ENCODE measurements around the gene RNF112. TPM values are rescaled to one million over a fixed set of nuclear protein-coding genes. Genes with fewer than 3 reads are reported as not detected.
"Not testable (repeated sequence)": the region's sequence is repeated elsewhere in the genome, so short reads cannot be mapped to it uniquely, and the experiment has no call there.

Gene RNF112
- total RNA-seq, 2 experiments from 2014 or later: 1.4 to 1.5 TPM

DNA sequence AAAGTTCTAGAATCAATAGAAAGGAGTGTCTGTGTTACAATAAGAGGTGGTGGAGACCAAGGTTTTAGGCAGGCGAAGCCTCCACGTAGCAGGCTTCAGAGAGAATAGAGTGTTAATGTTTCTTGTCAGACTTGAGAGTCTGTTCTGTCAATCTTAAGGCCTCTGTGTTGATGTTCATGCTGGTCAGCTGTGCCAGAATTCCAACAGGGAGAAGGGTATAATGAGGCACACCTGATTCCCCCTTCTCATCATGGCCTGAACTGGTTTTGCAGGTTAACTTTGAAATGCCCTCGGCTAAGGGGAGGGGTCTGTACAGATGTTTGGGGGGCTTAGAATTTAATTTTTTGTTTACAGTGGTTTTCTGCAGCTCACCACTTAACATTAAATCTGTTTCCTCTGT lies 46.0 kb downstream of the RNF112 start:
- Mint-ChIP-seq H3K4me1 (ENCODE audit: low read depth) (peaks cover 32% of the 10 kb centered on the region), H3K27ac (no peak overlapping the region), H3K4me3 (no peak overlapping the region), H3K36me3 (ENCODE audit: low read depth) (no peaks in the 10 kb centered on the region), H3K9me3 (no peaks in the 10 kb centered on the region), H3K27me3 (peaks cover 5% of the 10 kb centered on the region)
- ChIA-PET CTCF (no interaction called here), POLR2A (no interaction called here)
- TF ChIP-seq, protein P1, sequence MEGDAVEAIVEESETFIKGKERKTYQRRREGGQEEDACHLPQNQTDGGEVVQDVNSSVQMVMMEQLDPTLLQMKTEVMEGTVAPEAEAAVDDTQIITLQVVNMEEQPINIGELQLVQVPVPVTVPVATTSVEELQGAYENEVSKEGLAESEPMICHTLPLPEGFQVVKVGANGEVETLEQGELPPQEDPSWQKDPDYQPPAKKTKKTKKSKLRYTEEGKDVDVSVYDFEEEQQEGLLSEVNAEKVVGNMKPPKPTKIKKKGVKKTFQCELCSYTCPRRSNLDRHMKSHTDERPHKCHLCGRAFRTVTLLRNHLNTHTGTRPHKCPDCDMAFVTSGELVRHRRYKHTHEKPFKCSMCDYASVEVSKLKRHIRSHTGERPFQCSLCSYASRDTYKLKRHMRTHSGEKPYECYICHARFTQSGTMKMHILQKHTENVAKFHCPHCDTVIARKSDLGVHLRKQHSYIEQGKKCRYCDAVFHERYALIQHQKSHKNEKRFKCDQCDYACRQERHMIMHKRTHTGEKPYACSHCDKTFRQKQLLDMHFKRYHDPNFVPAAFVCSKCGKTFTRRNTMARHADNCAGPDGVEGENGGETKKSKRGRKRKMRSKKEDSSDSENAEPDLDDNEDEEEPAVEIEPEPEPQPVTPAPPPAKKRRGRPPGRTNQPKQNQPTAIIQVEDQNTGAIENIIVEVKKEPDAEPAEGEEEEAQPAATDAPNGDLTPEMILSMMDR (IDR thresholded peaks at IDR 0.05): no peak
- intact Hi-C loops (cut with DNase I, micrococcal nuclease): no loop called here
- H3K4me1 ChIP-seq (ENCODE audit: insufficient read depth, low read length): peaks cover 14% of the 10 kb centered on the region
- no peaks in the 10 kb centered on the region for H3K27me3 ChIP-seq (ENCODE audit: control insufficient read depth in 1 of 2, insufficient read depth in 2 of 2, low read length in 2 of 2)
- H3K9me3 ChIP-seq (ENCODE audit: control insufficient read depth in 1 of 2, insufficient read depth in 1 of 2, low read length in 2 of 2): no peaks in the 10 kb centered on the region
- no peak for DNase-seq
- H3K4me3 ChIP-seq (ENCODE audit: low read length): no peak overlapping the region
- ATAC-seq (ENCODE audit: poor library complexity): no peak
- no peak overlapping the region for H3K27ac ChIP-seq (ENCODE audit: low read depth in 1 of 2, low read length in 2 of 2)
- H3K36me3 ChIP-seq (ENCODE audit: insufficient read depth, low read length): no peaks in the 10 kb centered on the region

DNA sequence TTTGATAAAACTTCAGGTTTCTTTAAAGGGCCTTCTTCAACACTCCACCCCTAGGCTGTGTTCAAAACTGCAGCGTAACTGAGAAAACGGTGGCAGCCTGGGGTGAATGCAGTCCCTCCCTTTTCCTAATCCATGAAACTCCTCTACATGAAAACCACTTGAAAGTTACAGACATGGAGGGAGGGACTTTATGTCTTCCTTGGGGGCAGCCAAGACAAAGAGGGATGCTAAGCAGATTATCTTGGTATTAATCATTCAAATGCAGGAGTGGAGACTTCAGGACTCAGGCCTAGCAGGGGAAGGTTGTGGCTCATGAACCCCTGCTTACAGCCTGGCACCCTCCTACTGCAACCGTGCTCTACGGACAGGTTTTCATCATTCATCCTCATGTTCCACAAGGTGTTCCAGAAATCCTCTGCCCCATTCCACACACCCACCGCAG lies 46.8 kb downstream of the RNF112 start:
- Histone ChIP-seq H3K9me3 (ENCODE audit: control insufficient read depth in 1 of 2, insufficient read depth in 1 of 2, low read length in 2 of 2) (no peaks in the 10 kb centered on the region), H3K4me1 (ENCODE audit: insufficient read depth, low read length) (peaks cover 21% of the 10 kb centered on the region), H3K27me3 (ENCODE audit: control insufficient read depth in 1 of 2, insufficient read depth in 2 of 2, low read length in 2 of 2) (no peaks in the 10 kb centered on the region), H3K36me3 (ENCODE audit: insufficient read depth, low read length) (no peaks in the 10 kb centered on the region), H3K4me3 (ENCODE audit: low read length) (no peak overlapping the region), H3K27ac (ENCODE audit: low read depth in 1 of 2, low read length in 2 of 2) (no peak overlapping the region)
- Mint-ChIP-seq H3K4me3 (no peak overlapping the region), H3K27ac (no peak overlapping the region), H3K9me3 (no peaks in the 10 kb centered on the region), H3K4me1 (ENCODE audit: low read depth) (peaks cover 39% of the 10 kb centered on the region), H3K36me3 (ENCODE audit: low read depth) (no peaks in the 10 kb centered on the region), H3K27me3 (peaks cover 2% of the 10 kb centered on the region)
- DNase-seq (no peak), ATAC-seq (ENCODE audit: poor library complexity) (no peak)
- POLR2A ChIA-PET: interaction anchor here (0.7 kb wide), 1 partner anchor 500 kb away, joined by 3 read pairs; no protein-coding TSS in a partner anchor
- CTCF ChIA-PET: no interaction called here
- intact Hi-C loops (cut with DNase I, micrococcal nuclease): loop anchor here in 1 of 2 experiments (2.0 kb wide), 1 partner anchor 21 kb away; no protein-coding TSS in a partner anchor
- TF ChIP-seq, protein P1 (IDR thresholded peaks at IDR 0.05): no peak

DNA sequence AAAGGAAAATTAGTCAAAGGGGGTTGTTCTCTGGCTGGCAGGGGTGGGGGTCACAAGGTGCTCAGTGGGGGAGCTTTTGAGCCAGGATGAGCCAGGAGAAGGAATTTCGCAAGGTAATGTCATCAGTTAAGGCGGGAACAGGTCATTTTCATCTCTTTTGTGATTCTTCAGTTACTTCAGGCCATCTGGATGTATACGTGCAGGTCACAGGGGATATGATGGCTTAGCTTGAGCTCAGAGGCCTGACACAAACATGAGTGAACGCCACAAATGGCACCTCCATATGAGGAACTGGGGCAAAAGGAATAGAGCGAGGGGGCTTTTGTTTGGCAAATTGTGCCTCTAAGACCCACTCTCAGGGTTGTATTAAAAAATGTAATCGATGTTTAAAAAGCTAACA lies 47.4 kb downstream of the RNF112 start:
- intact Hi-C loops (cut with DNase I, micrococcal nuclease): loop anchor here in 1 of 2 experiments (2.0 kb wide), 1 partner anchor 20 kb away; no protein-coding TSS in a partner anchor
- H3K36me3 ChIP-seq (ENCODE audit: insufficient read depth, low read length); H3K9me3 ChIP-seq (ENCODE audit: control insufficient read depth in 1 of 2, insufficient read depth in 1 of 2, low read length in 2 of 2); H3K36me3 Mint-ChIP-seq (ENCODE audit: low read depth); DNase-seq; H3K27ac Mint-ChIP-seq; H3K4me3 ChIP-seq (ENCODE audit: low read length); H3K27me3 Mint-ChIP-seq; POLR2A ChIA-PET; ATAC-seq (ENCODE audit: poor library complexity); H3K9me3 Mint-ChIP-seq; H3K27ac ChIP-seq (ENCODE audit: low read depth in 1 of 2, low read length in 2 of 2); H3K27me3 ChIP-seq (ENCODE audit: control insufficient read depth in 1 of 2, insufficient read depth in 2 of 2, low read length in 2 of 2); H3K4me3 Mint-ChIP-seq: not testable (repeated sequence)
- CTCF ChIA-PET: interaction anchor here (1.1 kb wide), 1 partner anchor 11 kb away, joined by 3 read pairs; no protein-coding TSS in a partner anchor
- H3K4me1 Mint-ChIP-seq (ENCODE audit: low read depth): peaks cover 45% of the 10 kb centered on the region
- H3K4me1 ChIP-seq (ENCODE audit: insufficient read depth, low read length): peaks cover 28% of the 10 kb centered on the region

DNA sequence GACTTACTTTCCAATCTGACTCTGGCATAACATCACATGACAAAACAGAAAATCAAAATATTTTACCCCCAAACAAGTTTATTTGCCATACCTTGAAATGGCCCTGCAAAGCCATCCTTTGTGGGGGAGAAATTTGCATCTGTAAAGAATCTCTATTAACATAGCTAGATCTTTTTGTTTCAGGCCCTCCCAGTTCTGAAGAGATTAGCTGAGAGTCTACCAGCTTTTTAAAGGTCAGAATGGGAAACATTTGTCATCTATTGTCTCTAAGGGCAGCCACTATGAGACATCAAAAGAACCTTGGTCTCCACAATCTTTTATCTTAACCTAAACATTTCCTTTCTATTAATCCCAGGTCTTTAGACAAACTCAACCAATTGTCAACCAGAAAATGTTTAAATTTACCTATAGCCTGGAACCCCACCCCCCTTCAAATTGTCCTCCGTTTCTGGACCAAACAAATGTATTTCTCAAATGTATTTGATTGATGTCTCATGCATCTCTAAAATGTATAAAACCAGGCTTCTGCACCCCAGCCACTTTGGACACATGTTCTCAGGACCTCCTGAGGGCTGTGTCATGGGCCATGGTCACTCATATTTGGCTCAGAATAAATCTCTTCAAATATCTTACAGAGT lies 48.1 kb downstream of the RNF112 start:
- H3K4me1 Mint-ChIP-seq (ENCODE audit: low read depth): peaks cover 51% of the 10 kb centered on the region
- H3K9me3 Mint-ChIP-seq; H3K36me3 ChIP-seq (ENCODE audit: insufficient read depth, low read length); H3K36me3 Mint-ChIP-seq (ENCODE audit: low read depth); H3K27me3 Mint-ChIP-seq; H3K4me3 ChIP-seq (ENCODE audit: low read length); POLR2A ChIA-PET; H3K27ac Mint-ChIP-seq; DNase-seq; ATAC-seq (ENCODE audit: poor library complexity); H3K27ac ChIP-seq (ENCODE audit: low read depth in 1 of 2, low read length in 2 of 2); H3K9me3 ChIP-seq (ENCODE audit: control insufficient read depth in 1 of 2, insufficient read depth in 1 of 2, low read length in 2 of 2); H3K4me3 Mint-ChIP-seq; H3K27me3 ChIP-seq (ENCODE audit: control insufficient read depth in 1 of 2, insufficient read depth in 2 of 2, low read length in 2 of 2): not testable (repeated sequence)
- intact Hi-C loops (cut with DNase I, micrococcal nuclease): loop anchor here in 1 of 2 experiments (2.0 kb wide), 1 partner anchor 20 kb away; no protein-coding TSS in a partner anchor
- H3K4me1 ChIP-seq (ENCODE audit: insufficient read depth, low read length): peaks cover 34% of the 10 kb centered on the region
- CTCF ChIA-PET: interaction anchor here (1.1 kb wide), 1 partner anchor 12 kb away, joined by 3 read pairs; no protein-coding TSS in a partner anchor
